NCI-H526 treated with DMSO at 0.1 percent for 48 hours (cell line): ENCODE results near the gene ICA1.
"Not testable (repeated sequence)": the region's sequence is repeated elsewhere in the genome, so short reads cannot be mapped to it uniquely, and the experiment has no call there.

Experiments used
- DNase-seq: peaks from one replicate; lab custom pipeline; 2025; lab: John Stamatoyannopoulos, UW

Gene ICA1

DNA sequence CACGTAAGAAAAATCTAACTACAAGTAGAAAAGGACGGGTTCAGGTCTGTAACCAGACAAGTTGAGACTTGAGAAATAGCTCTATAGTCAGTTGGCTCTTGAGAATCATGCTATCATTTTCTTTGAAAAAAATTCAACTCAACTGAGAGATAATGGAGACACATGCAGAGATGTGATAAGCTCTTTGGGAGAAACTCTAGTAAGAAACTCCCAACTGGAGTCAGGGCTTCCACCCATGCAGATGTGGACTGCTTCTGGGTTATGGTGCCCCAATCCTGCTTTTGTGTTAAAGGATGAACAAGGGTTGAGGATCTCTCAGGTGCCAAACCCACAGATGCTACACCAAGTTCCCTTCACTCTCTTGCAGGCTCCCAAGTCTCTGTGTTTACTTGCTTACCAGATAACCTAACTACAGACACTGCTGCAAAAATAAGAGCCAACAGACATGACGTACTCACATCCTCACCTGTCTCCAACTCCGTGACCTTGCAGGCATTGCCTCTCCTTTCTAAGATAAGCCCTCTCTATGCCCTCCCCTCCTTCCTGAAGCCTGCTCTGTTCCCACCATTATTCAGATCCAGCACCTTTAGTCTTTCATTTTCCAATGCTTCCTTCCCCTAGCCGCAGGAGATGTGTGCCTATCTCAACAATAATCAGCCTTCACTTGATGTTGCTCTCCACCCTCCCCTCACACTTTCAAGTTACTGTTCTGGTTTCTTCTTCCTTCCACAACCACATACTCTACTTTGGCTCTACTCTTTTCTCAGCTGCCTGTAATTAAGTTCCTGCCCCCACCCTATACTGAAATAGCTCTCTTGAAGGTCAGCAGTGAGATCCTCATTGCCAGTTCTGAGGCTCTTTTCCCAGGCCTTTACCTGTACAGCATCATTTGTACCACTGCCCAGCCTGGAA is 130.0 kb downstream of the ICA1 start:
- DNase-seq, result no peak

DNA sequence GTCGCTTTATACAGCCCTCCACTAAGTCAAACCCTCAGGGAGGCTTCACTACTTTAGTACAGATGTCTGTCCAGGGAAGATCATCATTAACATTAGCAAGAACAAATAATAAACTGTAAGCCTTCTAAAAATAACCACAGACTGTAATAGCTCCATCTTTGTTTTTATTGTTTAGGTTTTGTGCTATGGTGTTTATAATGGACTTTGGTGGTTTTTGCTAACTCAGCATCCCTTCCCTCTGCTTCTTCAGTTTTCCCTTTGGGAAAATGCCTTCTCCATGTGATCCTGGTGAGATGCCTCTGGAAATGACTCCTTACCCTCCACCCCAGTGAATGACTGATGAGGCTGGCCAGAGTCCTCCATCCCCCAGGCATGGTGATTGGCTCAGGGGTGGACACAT is 131.3 kb downstream of the ICA1 start:
- no peak for DNase-seq

DNA sequence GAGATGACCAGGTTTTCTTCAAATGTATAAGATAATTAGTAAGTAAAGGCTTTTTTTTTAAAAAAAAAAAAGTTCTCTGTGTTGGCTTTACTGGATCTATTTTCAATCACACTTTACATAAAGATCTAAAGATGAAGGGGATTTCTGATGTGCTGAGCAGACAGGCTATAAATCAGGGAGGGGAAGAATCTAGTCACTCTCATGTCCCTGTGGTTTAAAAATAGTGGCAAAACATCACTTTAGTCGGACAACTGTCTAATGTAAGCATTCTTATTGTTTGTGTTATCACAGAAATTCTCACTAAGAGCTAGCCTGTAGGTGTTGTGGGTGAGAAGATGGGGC is 132.7 kb downstream of the ICA1 start:
- no peak for DNase-seq

- DNase-seq, result no peak
Observed at GRCh38 chr7:8128449-8129317, 133.3 kb downstream of the ICA1 start.

DNA sequence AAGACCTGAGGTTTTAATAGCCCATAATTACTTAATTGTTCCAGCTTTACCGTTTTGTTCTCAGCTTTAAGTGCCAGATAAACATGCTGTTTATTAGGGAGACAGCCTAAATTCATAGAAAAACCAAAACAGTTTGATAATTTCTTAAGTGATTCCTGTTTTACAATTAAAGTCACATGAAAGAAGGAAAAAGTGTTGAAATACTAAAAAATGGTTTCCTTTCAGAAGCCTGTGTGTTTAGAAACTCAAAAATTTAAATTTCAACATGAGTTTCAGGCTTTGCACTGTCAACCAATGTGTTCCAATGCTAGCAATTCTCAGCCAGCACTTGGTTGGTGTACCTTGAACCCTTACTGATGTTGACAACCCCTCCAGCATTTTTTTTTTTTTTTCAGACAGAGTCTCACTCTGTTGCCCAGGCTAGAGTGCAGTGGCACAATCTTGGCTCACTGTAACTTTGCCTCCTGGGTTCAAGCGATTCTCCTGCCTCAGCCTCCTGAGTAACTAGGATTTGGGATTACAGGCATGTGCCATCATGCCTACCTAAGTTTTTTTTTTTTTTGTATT is 135.3 kb downstream of the ICA1 start:
- no peak for DNase-seq

GRCh38 chr7:8125680-8126444 is 136.1 kb downstream of the ICA1 start:
- DNase-seq, result no peak

DNA sequence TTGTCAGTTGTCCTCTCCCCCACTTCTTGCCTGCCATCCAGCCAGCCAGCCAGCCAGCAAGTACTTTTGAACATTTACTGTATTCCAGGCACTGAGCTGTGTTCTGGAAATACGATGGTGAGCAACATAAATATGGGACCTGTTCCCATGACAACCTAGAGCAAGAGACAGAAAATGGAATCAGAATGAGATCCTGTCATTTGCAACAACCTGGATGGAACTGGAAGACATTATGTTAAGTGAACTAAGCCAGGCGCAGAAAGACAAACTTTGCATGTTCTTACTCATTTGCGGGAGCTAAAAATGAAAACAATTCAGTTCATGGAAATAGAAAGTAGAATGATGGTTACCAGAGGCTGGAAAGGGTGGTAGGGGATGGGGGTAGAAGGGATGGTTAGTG is 140.7 kb downstream of the ICA1 start:
- DNase-seq, result no peak

DNA sequence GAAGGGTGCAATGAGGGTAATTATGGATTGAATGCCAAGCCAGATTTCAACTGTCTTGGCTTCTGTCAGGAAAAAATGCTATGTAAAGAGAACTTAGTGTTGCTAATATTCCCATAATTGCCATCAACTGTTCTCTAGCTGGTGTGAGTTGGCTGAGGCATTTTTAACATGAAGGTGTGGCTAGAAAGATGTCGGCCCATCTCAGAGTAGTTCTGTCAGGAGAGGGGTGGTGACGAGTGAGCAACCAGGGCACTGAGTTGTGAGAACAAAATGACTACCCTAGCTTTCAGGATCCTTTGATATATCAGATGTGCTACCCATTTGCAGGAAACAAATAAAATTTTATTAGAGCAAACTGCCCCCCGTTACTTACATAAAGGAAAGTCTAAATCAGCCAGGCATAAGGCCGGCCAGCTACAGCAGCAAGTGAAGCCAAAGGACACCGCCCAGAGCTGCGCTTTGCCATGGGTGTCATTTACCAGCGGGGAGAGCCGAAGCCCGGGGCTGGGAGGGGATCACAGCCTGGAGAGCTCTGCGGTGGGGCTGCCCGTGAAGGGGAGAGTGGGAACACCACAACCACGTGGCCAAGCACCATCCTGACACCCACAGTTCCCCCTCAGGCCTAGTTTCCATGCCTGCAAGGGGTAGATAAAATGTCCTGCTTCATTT is 141.4 kb downstream of the ICA1 start:
- no peak for DNase-seq

DNA sequence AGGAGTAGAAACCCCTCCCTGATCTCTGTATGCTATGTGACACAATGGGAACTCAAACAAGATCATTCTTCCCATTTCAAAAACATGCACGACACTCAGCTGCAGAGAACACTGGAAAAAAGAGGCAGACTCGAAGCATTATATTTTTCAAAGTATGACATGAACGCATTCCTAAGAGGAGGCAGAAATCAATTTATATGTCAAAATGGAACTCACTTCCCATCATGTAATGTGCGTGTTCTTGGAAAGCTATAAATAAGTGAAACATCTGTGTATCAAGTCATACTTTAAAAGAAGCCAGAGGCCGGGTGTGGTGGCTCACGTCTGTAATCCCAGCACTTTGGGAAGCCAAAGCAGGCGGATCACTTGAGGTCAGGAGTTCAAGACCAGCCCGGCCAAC is 142.7 kb downstream of the ICA1 start:
- DNase-seq, result no peak

GRCh38 chr7:8117195-8117594 is 144.8 kb downstream of the ICA1 start:
- DNase-seq, result no peak

DNA sequence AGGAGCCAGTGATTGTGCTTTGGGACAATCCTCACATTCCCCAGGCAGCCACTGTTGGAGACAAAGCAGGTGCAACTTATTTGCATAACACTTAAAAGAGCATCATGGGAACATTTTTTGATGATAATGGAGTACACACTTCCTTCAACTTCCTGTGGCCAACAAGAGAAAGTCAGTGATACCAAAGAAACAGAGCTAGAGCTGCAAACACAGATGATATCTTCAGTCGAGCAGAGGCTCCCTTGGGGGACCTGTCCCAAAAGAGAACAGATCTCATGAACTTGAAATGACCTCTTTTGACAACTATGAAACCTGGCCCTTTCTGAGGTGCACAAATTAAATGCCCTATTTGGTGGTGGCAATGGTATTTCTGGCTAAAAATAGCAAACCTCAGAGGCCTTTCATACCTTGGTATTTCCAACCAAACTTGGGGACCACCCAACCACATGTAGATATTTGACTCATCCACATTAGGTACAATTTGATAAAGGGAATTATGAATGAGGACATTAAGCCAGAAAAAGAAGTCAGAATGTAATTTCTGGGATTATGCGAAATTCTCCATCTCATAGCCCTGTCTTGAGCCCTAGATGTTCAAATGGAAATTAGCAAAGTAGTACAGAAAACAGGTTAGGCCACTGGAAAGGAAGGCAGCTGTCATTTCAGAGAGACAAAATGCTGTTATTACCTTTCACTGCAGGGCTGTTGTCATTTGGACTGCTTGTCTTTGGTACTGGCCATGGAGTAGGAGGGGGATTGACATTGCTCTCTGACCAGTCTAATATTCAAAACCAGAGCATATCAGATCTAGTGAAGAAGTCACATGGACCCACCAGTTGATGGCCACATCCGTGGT is 146.2 kb downstream of the ICA1 start:
- DNase-seq, result no peak

DNA sequence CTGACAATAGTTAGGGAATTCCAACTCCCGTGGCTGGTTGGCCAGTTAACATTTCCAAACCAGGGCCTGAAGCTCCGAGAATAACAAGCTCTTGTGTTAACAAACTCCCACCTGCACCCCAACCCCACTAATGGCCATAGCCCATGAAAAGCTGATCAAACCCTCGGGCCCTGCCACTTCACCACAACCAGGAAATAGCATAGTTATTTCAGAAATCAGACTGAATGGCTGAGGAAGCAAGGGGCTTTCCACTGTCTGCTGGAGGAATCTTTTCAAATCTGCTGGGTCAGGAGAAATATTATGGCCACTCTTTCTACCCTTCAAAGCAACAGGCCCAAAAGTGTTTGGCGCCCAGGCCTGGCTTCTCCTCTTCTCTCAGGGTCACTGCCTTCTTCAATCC is 147.8 kb downstream of the ICA1 start:
- DNase-seq, result no peak

GRCh38 chr7:8113184-8113583 is 148.8 kb downstream of the ICA1 start:
- DNase-seq, result no peak

- DNase-seq, result no peak
Observed at GRCh38 chr7:8112685-8113084, 149.3 kb downstream of the ICA1 start.

- no peak for DNase-seq
Observed at GRCh38 chr7:8111282-8111960, 150.5 kb downstream of the ICA1 start.

GRCh38 chr7:8109196-8110022 is 152.6 kb downstream of the ICA1 start:
- DNase-seq, result no peak

GRCh38 chr7:8105449-8106095 is 156.4 kb downstream of the ICA1 start:
- DNase-seq, result no peak

GRCh38 chr7:8103282-8103681 is 158.7 kb downstream of the ICA1 start:
- no peak for DNase-seq

- not testable (repeated sequence) for DNase-seq
Observed at GRCh38 chr7:8101292-8101691, 160.7 kb downstream of the ICA1 start.
